Testis (tissue), 3 donors: Measurements from ENCODE around the gene FUT9. TPM values are rescaled to one million over a fixed set of nuclear protein-coding genes. Genes with fewer than 3 reads are reported as not detected.

Experiments used
- DNase-seq: peaks from one replicate; pipeline ENCODE4 v3.0.0-alpha.2; 2019
- H3K27ac ChIP-seq, 2 donors: fragments of 200-600 bp; sonication (generic); one replicate each; pipeline ENCODE4 v1.5.1; 2019
- H3K27me3 ChIP-seq: fragments of 200-600 bp; sonication (generic); one replicate; pipeline ENCODE4 v1.5.1; 2019
- H3K36me3 ChIP-seq: fragments of 200-600 bp; sonication (generic); one replicate; pipeline ENCODE4 v1.5.1; 2017; ENCODE audit warnings: low read depth; ENCODE audit errors: missing control alignments
- H3K4me1 ChIP-seq: fragments of 200-600 bp; sonication (generic); one replicate; pipeline ENCODE4 v1.5.1; 2019
- H3K4me3 ChIP-seq, 2 donors: fragments of 200-600 bp; sonication (generic); one replicate each; pipeline ENCODE4 v1.5.1; 2017 to 2019
- H3K9me3 ChIP-seq: fragments of 200-600 bp; sonication (generic); one replicate; pipeline ENCODE4 v1.5.1; 2017
- POLR2A ChIP-seq: fragments of 450-650 bp; IDR thresholded peaks from one replicate; pipeline ENCODE4 v1.6.1; 2017; ENCODE audit warnings: antibody characterized with exemption, mild to moderate bottlenecking, moderate library complexity
- WGBS, 2 donors: methylation state at CpG; one replicate each; pipeline ENCODE4 v1.1.5; 2018; 5-methylcytosine and 5-hydroxymethylcytosine counted together
- intact Hi-C: fragments of 100-400 bp; cut with DNase I; formaldehyde crosslinking; loops from one replicate; pipeline ENCODE4 v1.15.1; 2023; ENCODE audit warnings: low total_unique reads
- polyA plus RNA-seq: library from polyadenylated mRNA; stranded (reverse); fragments of 350-450 nt; fragmentation: Illumina TruSeq; extraction: RNeasy Lipid Tissue Mini Kit (QIAGEN cat#74804); gene quantifications from one replicate; pipeline ENCODE4 v1.2.3, GENCODE V29; 2014; ENCODE audit warnings: low read depth, low replicate concordance; ENCODE audit not compliant: insufficient read depth
- total RNA-seq, 2 donors: library from RNA; depleted of rRNA; stranded (reverse); fragments of >200 nt; gene quantifications; one replicate each; pipeline ENCODE4 v1.2.3, GENCODE V29; 2016
- TF ChIP-seq, protein P1 (sequence below), 3 experiments: fragments of 450-650 bp in 2 of 3; fragments of 200-600 bp in 1 of 3; sonication (generic) in 1 of 3; IDR thresholded peaks; one replicate each; pipeline ENCODE4 v1.5.1; 2016 to 2019; ENCODE audit warnings: antibody characterized with exemption in 3 of 3, mild to moderate bottlenecking in 2 of 3, moderate library complexity in 1 of 3

The FUT9 gene
- total and polyA plus RNA-seq, 3 donors from 2014 or later = 0.12 to 0.24 TPM; not detected in 1

DNA sequence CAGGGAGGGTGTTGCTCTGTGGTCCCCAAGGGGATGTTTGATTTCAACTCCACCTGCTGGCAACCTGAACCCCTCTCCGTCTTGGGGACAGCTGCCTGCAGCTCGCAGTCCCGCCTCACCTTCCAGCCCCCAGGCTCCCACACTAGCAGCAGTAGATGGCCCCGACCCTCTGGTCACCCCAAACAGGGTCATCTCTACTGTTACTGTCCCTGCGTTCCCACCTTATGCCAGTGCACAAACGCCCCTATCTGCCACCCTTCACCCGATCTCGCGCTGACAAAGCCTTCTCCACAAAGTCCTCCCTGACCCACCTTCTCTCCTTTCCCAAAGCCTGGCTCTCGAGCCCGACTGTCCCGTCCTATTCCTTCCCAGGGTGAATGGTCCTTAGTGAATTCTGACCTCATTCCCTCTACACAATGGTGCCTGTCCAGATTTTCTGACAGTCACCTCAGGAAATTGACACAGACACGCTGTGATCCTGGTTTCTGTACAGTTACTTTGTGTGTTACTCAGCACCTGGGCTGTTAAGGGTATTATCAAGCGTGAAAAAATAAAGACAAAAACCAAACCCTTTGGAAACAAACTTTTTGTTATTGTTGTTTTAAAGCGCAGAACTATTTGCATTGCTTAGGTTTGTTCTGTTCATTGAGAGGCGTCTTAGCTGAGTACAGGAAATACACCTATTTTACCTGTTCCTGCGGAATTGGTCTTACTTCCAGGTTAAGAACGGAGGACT is 728 bp downstream of the FUT9 start:
- DNase-seq = no peak
- Histone ChIP-seq H3K4me1 (peaks cover 4% of the 10 kb centered on the region), H3K4me3 (peak overlapping the region in 1 of 2 donors; percentile 50), H3K27ac (no peak overlapping the region), H3K36me3 (no peaks in the 10 kb centered on the region), H3K27me3 (no peaks in the 10 kb centered on the region), H3K9me3 (no peaks in the 10 kb centered on the region)
- intact Hi-C loops = no loop called here
- no peak for TF ChIP-seq POLR2A
- TF ChIP-seq, protein P1, sequence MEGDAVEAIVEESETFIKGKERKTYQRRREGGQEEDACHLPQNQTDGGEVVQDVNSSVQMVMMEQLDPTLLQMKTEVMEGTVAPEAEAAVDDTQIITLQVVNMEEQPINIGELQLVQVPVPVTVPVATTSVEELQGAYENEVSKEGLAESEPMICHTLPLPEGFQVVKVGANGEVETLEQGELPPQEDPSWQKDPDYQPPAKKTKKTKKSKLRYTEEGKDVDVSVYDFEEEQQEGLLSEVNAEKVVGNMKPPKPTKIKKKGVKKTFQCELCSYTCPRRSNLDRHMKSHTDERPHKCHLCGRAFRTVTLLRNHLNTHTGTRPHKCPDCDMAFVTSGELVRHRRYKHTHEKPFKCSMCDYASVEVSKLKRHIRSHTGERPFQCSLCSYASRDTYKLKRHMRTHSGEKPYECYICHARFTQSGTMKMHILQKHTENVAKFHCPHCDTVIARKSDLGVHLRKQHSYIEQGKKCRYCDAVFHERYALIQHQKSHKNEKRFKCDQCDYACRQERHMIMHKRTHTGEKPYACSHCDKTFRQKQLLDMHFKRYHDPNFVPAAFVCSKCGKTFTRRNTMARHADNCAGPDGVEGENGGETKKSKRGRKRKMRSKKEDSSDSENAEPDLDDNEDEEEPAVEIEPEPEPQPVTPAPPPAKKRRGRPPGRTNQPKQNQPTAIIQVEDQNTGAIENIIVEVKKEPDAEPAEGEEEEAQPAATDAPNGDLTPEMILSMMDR (IDR thresholded peaks at IDR 0.05) = no peak
- 8 to 9% methylated on average over 15 to 18 of the region's 18 CpGs for WGBS, 2 donors

DNA sequence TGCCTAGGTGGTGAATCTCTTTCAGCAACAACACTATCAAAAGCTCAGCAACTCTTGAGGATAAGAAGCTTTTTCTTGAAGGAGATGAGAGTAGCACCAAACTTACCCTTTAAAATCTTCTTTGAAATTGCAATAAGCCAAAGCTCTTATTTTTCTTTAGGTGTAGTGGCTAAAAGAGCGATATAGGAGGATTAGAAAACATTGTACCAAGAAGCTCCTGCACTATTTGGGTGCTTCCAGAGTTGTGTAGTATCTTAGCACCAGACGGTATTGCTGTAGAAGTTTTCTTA is 1.2 kb downstream of the FUT9 start:
- peaks cover 4% of the 10 kb centered on the region for H3K4me1 ChIP-seq
- intact Hi-C loops = no loop called here
- no peak for DNase-seq
- no peak overlapping the region for H3K4me3 ChIP-seq
- no peaks in the 10 kb centered on the region for H3K27me3 ChIP-seq
- H3K27ac ChIP-seq = no peak overlapping the region
- no peak for TF ChIP-seq POLR2A
- TF ChIP-seq, protein P1 (IDR thresholded peaks at IDR 0.05) = no peak
- WGBS, 2 donors = 37 to 52% methylated on average over 2 of the region's 2 CpGs
- H3K36me3 ChIP-seq = no peaks in the 10 kb centered on the region
- H3K9me3 ChIP-seq = no peaks in the 10 kb centered on the region

DNA sequence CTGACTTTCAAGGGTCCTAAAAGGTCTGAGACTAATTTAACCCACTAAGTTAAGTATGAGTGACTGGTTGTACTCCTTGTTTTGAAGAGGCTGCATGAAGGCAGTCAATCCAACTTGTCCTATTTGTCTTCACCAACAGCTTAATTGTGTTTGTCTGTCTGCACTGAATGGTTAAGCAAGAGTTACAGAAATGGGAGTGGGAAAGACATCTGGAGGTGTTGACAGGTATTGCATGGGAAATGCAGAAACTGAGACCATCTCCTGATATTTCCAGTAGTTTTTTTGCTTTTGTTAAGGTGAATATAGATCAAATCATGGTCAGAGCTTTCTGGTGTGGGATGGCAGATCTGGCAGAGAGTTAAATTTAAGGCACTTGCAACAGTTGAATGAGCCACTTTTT is 6.5 kb downstream of the FUT9 start:
- DNase-seq = no peak
- Histone ChIP-seq H3K27ac (no peak overlapping the region), H3K9me3 (no peaks in the 10 kb centered on the region), H3K27me3 (no peaks in the 10 kb centered on the region), H3K36me3 (no peaks in the 10 kb centered on the region), H3K4me3 (no peak overlapping the region), H3K4me1 (no peaks in the 10 kb centered on the region)
- intact Hi-C loops = no loop called here
- TF ChIP-seq, protein P1 (IDR thresholded peaks at IDR 0.05) = no peak
- TF ChIP-seq POLR2A = no peak

DNA sequence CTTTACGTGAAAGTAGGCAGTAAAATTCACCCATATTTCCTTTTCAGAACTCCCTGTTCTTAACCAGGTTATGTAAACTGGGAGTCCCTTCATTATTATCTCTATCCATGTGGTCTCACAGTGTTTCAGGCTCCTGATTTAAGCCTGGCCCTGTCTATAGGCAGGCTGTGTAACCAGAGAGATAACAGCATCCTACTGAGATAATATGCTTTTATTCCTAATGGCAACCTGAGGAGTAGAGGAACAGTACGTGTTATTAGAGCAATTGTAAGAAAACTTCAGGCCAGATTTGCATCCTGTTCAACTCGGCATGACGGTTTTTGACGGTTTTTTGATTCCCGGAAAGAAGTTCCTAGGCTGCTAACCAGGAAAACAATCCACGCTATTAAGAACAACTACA is 16.9 kb downstream of the FUT9 start:
- no peaks in the 10 kb centered on the region for H3K36me3 ChIP-seq
- no peaks in the 10 kb centered on the region for H3K9me3 ChIP-seq
- no peak overlapping the region for H3K27ac ChIP-seq
- TF ChIP-seq, protein P1 (IDR thresholded peaks at IDR 0.05) = no peak
- no peak for TF ChIP-seq POLR2A
- intact Hi-C loops = no loop called here
- 59 to 74% methylated on average over 7 of the region's 7 CpGs for WGBS, 2 donors
- no peaks in the 10 kb centered on the region for H3K27me3 ChIP-seq
- no peak overlapping the region for H3K4me3 ChIP-seq
- H3K4me1 ChIP-seq = no peaks in the 10 kb centered on the region
- no peak for DNase-seq

- no peak for TF ChIP-seq POLR2A
- TF ChIP-seq, protein P1 (IDR thresholded peaks at IDR 0.05) = no peak
- intact Hi-C loops = no loop called here
- no peaks in the 10 kb centered on the region for H3K27me3 ChIP-seq
- no peaks in the 10 kb centered on the region for H3K4me1 ChIP-seq
- no peaks in the 10 kb centered on the region for H3K9me3 ChIP-seq
- no peak for DNase-seq
- H3K36me3 ChIP-seq = no peaks in the 10 kb centered on the region
- H3K27ac ChIP-seq = no peak overlapping the region
- no peak overlapping the region for H3K4me3 ChIP-seq
These were observed 35.8 kb downstream of the FUT9 start for GRCh38 chr6:96051555-96051954.
